ENCODE measurements around the gene FOXD1.
"Not testable (repeated sequence)": the region's sequence is repeated elsewhere in the genome, so short reads cannot be mapped to it uniquely, and the experiment has no call there.

The FOXD1 gene

DNA sequence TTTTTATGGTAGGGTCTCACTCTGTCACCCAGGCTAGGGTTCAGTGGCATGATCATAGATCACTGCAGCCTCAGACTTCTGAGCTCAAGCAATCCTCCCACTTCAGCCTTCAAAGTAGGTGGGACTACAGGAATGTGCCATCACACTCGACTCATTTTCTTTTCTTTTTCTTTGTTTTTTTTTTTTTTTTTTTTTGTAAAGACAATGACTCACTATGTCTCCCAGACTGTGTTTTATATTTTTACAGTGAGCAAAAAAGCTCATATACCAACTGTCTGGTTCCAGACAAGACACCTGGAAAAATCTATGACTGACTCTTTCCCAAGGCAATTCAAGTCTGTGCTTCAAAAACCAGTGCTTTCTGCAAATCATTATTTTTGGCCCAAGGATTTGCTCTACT, 10.8 kb upstream of the FOXD1 start:
- no peak for DNase-seq

DNA sequence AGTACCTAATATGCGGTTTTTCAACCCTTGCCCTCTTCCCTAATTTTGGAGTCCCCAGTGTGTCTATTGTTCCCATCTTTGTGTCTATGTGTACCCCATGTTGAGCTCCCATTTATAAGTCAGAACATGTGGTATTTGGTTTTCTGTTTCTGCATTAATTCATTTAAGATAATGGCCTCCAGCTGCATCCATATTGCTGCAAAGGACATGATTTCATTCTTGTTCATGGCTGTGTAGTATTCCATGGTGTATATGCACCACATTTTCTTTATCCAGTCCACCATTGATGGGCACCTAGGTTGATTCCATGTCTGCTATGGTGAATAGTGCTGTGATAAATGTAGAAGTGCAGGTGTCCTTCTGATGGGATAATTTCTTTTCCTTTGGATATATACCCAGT, 7.9 kb upstream of the FOXD1 start:
- not testable (repeated sequence) for DNase-seq

DNA sequence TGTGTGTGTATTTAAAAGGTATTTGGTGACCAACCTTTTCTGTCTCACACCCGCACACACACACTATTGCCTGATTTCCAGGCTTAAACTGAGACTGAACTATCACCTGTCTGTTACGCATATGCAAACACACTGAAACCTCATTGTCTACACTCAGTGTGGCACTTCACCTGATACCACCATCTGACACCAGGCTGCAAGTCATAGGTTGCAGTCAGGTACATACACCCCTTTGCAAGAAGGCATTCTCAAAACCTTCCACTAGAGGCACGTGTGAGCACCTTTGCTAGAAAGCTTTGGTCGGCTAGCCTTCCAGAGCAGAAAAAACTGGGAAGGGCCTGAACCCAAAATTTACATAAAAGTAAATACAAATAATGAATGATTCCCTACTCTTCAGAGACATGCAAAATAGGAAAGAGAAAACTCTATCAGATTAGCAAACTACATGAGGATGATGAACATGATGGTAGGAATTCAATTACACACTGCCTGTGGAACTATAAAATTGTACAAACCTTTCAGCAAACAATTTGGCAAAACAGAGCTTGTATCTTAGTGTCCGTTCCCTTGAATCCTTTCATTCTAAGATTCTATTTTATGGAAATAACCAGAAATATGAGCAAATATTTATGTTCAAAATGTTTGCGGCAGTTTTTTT, 5.9 kb upstream of the FOXD1 start:
- peak; percentile 86 for DNase-seq

DNA sequence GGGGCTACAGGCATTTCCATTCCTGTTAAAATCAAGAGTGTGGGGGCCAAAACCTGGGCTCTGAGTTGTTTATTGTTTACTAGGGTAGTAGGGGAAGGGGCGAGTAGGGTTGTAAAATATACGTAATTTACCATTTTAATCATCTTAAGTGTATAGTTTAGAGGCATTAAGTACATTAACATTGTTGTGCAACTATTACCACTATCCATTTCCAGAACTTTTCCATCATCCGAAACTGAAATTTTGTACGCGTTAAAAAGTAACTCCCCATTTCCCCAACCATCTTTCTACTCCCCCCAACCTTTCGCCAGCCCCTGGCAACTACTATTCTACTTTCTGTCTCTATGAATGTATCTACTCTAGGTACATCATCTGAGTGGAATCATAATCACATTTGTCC, 3.6 kb upstream of the FOXD1 start:
- no peak for DNase-seq

DNA sequence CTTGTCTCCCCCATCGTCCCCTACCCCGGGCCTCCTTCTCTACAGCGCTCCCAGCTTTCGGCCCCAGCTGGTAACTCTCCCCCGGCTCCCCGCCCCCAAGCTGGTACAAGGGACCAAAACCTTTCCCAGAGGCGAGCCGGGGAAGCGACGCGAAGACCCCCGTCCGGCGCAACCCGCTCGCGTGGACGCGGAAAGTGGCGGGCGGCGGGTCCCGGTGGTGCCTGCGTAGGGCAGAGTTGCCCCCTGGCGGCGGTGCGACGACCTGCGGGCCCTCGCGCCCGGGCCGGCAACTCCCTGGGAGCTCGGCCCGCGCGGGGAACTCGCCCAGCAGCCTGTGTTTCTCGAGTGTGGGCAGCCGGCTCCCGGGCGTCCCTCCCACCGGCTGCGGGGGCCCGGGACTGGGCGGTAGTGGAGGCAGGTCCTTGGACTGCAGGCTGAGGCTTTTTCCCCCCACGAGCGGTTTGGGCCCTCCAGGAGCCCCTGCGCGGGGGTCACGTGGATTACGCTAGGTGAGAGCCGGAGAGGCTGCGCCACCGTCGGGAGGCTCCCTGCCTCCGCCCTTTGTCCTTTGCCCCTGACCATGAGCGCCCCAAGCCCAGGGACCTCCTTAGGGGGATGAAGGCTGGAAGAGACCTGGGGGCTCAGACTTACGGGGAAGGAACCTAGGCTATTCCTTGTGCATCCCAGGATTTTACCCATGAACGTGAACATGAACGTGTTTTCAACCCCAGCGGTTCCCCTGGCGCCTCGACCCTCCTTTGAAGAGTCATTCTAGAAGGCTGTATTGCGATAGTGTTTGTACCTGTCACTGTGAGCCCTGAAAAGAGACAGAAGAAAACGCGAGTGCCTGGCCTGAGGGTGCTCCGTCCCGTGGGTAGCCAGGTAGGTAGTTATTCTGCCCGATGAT, 2.9 kb upstream of the FOXD1 start:
- peak; percentile 15 for DNase-seq

DNA sequence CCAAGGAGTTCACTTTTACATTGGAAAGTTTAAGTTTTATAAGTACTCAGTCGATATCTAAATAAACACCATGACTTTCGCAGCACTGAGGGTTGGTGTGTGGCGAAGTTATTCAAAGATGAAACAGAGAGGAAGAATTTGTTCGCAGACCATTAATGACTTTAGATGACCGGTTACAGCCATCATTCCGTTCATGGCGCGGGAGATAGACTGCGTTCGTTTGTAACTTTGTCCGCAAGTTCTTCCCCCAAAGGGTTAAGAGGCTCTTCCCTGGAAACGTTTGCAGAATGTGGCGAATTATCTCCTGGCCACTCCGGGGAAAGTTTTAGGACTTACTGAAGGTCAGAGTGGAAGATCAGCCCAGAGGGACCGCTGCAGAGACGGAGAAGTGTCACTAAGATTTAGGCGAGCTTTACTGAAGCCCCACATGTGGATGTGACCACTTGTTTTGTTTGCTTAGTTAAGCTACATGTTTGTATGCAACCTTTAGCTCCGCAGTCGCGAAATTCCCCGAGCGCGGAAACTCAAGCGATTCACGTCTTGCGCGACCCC, 2.2 kb upstream of the FOXD1 start:
- no peak for DNase-seq

DNA sequence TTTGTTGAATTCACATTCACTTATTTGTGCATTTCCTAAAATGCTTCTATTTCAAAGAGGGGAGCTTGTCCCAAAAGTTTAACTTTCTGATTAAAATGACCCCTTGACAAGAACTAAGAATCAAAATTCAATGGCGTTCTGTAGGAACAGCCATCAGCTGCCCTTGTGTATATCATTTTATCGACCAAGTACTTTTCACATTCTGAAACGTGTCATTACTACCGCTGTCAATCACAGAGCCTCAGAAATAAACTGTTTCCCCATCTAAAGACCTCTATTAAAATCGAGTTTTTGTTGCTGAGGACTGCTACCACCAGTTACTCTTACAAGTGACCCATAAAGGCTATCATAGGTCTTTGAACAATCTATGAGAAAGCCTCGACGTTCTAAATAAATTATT, 1.6 kb upstream of the FOXD1 start:
- no peak for DNase-seq

DNA sequence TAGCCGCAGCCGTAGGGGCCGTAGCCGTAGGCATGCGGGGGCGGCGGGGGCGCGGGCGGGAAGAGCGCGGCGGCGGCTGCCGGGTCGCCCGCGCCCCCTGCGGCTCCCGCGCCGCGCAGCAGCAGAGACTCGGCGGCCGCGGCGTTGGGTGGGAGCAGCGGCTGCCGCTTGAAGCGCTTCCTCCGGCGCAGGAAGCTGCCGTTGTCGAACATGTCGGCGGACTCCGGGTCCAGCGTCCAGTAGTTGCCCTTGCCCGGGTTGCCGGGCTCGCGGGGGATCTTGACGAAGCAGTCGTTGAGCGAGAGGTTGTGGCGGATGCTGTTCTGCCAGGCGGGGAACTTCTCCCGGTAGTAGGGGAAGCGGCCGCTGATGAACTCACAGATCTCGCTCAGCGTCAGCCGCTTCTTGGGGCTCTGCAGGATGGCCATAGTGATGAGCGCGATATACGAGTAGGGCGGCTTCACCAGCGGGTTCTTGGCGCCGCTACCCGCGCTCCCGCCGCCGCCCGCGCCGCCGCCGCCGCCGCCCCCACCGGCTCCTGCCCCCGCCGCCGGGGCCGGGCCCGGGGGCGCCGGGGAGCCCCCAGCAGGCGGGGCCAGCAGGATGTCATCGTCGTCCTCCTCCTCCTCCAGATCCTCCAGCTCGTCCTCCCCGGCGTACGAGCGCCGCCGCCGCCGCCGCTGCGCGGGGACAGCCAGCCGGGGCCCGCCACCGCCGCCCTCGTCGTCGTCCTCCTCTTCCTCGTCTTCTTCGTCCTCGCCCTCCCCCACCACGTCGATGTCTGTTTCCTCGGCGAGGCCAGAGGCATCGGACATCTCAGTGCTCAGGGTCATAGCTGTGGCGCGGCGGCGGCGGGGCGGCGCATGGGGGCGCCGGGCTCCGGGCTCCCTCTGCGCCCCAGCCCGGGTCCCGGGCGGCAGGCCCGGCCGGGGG, 781 bp downstream of the FOXD1 start:
- DNase-seq: peak; percentile 27

DNA sequence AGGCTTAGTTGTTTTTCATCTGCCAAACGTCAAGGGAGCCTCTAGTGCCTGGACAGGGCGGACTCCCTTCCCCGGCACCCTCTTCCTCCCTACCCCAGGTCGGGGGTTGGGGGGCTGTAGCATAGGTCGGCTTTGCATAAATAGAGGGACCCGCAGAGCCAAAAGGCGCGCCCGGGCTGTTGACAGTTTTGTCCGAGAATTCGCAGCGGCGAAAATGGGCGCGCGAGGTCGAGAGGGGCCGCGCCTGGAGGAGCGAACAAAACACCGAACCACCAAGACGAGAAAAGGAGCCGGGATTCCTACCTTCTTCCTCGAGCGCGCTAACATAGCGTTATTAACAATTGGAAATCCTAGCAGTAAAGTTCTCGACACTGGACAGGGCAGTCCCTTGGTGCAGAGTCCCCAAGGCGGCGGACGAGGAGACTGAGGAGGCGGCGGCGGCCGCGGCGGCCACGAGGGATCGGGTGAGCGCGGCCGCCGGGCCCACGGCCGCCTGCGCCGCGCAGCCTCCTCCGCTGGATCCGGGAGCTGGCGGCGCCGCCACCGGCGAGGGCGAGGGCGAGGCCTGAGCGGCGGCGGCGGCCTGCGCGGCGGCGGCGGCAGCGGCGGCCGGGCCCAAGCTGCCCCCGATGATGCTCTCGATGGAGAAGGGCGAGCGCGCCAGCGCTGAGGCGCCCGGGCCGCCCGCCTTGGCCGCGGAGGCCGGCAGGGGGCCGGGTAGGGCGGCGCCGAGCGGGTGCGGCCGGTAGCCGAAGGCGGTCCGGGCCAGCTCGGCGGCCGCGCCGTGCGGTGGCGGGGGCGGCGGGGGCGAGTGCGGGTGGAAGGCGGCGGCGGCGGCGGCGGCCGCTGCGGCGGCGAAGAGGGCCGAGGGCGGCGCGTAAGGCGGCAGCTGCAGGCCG, 1.7 kb downstream of the FOXD1 start:
- DNase-seq: peak; percentile 27

DNA sequence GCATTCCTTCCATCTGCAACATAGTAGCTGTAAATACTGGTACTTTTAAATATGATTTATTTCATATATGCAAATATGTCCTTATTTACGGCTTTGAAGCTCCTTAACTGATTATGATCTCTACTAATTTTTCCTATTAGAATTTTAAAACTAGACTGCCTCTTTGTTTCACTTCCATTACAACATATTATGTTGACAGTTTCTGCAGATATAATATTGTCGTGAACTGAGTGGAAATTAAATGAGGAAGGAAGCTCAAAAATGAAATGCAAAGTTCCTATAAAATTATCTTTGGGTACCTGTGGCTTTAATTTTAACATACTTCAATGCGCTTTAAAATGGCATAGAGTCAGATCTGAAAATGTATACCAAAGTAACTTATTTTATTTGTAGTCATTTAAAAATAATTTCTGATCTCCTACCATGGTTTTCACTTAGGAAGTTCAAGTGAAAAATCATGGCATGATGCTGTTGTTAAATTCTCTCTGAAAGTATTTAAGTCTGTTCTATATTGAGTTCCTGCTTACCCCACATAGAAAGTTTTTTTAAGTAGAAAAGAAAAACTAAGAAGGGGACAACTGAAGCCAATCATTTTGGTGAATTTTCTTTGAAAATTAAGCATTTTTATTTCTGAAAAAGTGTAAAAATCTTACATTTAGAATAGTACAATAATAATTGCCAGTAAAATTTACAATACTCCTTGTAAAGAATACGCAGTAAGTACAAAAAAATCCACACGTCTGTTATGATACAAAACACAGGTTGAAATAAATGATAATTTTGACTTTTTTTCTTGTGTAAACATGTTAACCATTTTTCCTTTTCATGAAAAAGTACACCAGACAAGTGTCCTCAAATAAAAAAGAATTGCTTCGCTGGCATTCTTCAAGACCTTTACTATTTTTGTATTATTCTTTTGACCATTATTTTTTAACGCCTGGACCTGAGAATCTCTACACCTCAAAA, 2.6 kb downstream of the FOXD1 start:
- DNase-seq: no peak

DNA sequence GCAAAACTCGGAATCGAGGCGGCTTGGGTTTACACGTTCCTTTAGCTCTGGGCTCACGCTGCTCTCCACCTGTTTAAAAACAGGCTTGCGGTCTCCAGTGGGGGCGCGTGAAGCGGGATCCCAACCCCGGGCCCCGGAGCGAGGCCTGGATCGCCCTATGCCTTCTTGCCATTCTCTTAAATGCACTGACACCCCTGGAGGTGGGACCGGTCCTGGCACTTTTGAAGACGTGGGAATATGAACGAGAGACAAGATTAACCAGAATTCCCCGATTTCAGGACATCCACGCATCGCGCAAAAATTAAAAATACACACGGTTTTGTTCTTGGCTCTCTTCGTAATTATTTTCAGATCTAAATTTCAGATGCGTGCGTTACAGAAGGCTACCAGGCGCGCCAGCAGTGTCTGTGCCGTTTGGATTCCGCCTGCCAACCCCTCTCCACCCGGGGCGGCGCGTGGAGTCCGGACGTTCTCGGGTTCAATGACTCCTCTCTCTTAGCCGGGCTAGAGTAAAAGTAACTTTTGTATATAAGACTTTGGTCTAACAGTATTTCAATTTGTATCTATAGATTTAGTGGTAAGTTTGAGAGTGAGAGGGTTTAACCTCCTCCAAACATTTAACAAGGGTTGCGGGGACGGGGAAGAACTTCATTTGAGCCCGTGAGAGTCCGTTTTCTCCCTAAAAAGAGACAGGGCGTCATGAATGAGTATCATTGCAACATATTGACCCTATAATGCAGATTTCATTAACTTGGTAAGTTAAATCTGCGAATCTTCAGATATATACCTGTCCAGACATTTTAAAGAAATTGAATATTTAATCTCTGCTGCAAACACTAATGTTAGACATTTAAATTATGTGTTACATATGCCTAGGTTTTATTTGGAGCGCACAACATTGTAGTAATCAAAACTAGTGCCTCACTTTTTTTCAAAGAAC, 3.8 kb downstream of the FOXD1 start:
- no peak for DNase-seq

DNA sequence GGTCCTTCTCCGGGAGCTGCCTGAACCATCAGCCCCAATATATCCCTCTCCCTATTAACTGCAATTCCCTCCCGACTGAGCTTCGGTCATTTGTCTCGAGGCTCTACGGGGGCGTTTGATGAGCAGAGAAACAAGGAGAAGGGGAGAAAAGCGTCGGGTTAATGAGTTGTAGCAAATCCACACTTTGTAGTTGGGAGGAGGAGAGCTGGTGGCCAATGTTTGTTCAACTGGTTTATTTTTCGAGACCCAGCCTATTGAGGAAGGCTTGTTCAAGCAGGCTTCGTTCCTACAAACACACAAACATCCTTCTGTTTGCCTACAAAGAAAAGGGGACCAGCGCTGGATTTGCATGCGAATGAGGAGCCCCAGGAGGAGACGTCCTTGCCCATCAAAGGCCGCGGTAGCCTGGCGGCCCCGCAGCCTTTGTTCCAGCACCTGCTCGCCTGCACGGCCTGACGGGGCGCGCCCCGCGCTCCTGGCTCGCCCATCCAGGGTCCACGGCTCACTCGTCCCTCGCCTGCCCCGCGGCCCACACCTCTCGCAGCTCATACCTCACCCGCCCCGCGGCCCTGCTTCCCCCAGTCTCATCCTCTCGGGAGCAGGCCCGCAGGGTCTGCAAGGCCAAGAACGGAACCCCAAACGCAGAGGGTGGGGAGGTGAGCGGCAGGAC, 4.6 kb downstream of the FOXD1 start:
- DNase-seq: no peak

DNA sequence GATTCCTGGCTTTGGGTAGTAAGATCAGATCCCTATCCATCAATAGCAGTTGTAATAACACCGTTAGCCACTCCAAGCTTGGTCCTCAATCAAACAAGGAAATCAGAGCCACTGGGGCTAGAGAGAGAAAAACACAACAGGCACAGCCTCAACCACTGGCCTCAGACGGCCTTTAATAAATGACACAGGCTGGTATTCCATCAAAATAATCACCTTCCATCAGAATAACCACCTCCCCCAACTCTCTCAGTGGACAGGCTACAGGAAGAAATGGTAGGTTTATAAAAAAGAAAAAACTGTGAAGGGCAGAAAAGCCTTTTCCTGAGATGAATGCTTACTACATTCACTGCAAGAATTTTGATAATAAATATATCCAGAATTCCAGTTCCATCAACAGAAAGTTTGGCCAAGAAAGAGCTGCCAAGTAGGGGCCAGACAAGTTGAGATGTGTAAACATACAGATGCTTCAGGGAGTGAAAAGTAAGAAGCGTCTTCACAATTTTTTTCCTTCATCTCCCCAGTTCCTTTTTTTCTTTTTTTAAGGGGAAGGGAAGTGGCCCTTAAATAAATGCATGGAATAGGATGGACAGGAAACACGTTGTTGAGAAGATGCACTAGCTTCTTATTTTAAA, 5.5 kb downstream of the FOXD1 start:
- DNase-seq: no peak

DNA sequence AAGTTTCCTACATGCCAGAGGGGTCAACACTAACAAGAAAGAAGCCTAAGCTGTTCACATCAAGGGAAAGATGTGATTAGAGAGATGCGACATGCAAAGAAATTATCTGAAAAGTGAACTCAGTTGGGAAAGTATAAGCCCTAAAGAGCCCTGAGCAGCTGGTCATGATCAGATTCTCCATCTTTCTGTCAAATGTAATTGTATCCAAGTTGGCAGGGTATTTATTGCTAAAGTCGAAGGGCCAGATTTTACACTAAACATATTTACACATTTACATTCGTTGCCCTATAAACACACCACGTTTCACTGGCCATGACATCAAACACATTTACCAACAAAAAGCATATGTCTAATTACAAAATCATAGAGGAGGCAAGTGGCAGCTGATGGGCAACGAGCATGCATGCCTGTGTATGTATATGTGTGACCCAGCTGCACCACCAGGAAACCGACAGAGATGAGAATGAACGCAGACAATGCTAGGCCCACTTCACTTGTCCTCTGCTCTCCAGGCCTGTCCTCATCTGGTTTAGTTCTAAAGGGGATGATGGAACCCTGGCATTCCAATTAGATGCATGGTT, 6.3 kb downstream of the FOXD1 start:
- DNase-seq: no peak

DNA sequence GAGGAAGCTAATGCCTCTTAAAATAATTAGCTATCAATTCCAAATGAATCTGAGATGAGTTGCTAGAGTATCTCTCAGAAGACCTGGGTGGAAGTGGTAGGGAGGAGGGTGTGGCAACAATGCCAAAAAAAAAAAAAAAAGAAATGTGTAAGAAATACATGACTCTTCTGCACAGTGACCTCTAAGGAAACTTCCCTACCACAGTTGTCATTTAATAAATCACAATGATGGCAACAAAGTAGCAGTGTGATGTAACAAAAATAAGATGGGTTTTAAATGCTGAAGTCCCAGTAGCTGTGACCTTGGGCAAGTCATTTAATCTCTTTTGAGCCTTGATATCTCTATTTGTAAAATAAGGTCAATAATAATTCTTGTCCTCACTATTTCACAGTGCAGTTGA, 7.2 kb downstream of the FOXD1 start:
- no peak for DNase-seq

DNA sequence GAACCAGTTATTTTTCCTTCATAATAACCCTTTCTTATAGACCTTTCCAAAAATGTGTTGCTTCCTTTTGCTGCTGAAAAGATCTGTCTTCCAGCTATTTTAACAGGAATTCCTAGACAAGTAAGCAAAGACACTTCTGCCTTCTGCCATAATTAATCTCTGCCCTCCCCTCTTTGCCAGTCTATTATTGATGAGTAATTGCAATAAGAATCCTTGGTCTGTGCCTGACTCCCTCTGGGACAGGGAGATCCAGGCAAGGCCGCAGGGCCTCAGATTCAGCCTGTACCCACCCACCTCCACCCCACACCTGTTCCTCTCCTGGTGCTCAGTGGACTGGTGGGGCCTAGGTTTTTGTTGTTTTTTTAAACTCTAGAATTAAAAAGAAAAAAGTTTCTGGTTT, 8.3 kb downstream of the FOXD1 start:
- no peak for DNase-seq

DNA sequence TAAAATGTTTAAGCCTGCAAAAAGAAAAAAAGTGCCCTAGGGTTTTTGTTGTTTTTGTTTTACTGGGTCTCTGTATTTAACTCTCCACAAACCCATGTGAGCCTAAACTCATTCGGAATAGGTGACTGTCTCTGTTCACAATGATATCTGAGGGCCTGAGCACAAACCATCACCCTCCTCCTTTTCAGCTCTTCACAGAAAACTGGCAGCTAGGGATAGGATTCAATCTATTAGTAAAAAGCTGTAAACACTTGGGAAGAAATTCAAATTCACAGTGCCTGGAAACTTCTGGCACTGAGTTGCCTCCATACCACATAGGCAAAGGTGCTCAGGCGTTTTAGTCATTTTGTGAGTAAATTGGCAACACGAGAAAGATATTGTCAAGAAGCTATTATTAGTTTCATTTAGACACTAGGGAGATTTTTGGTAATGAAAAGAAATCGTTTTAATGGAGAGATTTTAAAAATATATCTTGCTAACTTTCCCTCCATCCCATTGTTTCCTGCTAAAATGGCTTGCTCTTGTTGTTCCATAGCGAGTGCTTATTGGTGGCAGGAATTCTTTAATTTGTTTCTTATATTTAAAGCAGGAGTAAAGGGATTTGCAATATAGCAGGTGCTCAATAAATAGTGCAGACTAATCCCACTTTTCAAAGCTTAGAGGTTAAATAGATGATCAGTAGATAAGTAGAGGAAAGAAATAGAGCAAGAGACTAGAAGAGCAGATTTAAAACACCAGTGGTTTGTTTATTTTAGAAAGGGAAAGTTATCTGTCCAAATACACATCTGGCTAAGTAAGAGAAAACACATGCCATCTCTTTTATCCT, 9.7 kb downstream of the FOXD1 start:
- DNase-seq: no peak

Measured in NCI-H774 (cell line).